GM12878 (cell line): Measurements from ENCODE around the gene SFT2D1. TPM values are rescaled to one million over a fixed set of nuclear protein-coding genes. Genes with fewer than 3 reads are reported as not detected.

Experiments
- ATAC-seq: fragments of 200-7000 bp; cut with Tn5 transposase; 3 replicates; pipeline ENCODE4 v1.9.1; 2020; ENCODE audit warnings: mild to moderate bottlenecking, moderate library complexity
- BruUV-seq: library from RNA; stranded (reverse); fragments of 400-500 nt; replicated peaks from 2 replicates; lab custom pipeline; 2021; lab: Mats Ljungman, UMichigan
- CTCF ChIA-PET: fragments of 300-600 bp; sonication (Branson Sonifier 250); formaldehyde crosslinking; extraction: SDS; loops from one replicate; lab custom pipeline; 2021; ENCODE audit warnings: inconsistent platforms; lab: Yijun Ruan, JAX
- POLR2A ChIA-PET: fragments of 350-600 bp; formaldehyde crosslinking; extraction: SDS; loops from one replicate; lab custom pipeline; 2021; ENCODE audit warnings: inconsistent platforms; lab: Charles Lee
- RAD21 ChIA-PET: fragments of 300-600 bp; sonication (Branson Sonifier 250); formaldehyde crosslinking; loops from one replicate; lab custom pipeline; 2023; ENCODE audit warnings: antibody characterized with exemption; ENCODE audit not compliant: unreplicated experiment; lab: Charles Lee
- SMC1A ChIA-PET: fragments of 300-600 bp; sonication (Branson Sonifier 250); formaldehyde crosslinking; loops from one replicate; lab custom pipeline; 2023; ENCODE audit not compliant: unreplicated experiment, uncharacterized antibody; lab: Charles Lee
- DNase-seq: peaks from one replicate; pipeline ENCODE4 v3.0.0-alpha.2; 2011; ENCODE audit warnings: low read depth, low spot score
- FAIRE-seq: peaks from 3 replicates; lab custom pipeline; 2011; peaks lifted over from hg19 to GRCh38; lab: Jason Lieb, UNC
- H2AFZ ChIP-seq: 2 replicates; pipeline ENCODE4 v1.6.0; 2011; ENCODE audit warnings: low read depth, low read length, control low read depth; ENCODE audit not compliant: control insufficient read depth
- H3K27ac ChIP-seq: 2 replicates; pipeline ENCODE4 v1.5.1; 2011; ENCODE audit warnings: control low read depth; ENCODE audit not compliant: control insufficient read depth, insufficient read depth
- H3K27me3 ChIP-seq, 2 experiments: replicated peaks in 1 of 2; 2 replicates each; pipeline versions ENCODE4 v1.6.0 to v1.6.1; 2011; ENCODE audit warnings: low read length in 1 of 2; ENCODE audit not compliant: control insufficient read depth in 2 of 2, insufficient read depth in 2 of 2
- H3K36me3 ChIP-seq, 2 experiments: 2 replicates each; pipeline ENCODE4 v1.5.1; 2011; ENCODE audit warnings: low read length in 1 of 2; ENCODE audit not compliant: control insufficient read depth in 2 of 2, insufficient read depth in 2 of 2
- H3K4me1 ChIP-seq: 2 replicates; pipeline ENCODE4 v1.6.1; 2011; ENCODE audit warnings: mild to moderate bottlenecking, low read length, moderate library complexity, mixed read lengths; ENCODE audit not compliant: control insufficient read depth, insufficient read depth
- H3K4me2 ChIP-seq: 2 replicates; pipeline ENCODE4 v1.6.0; 2011; ENCODE audit warnings: control low read depth; ENCODE audit not compliant: control insufficient read depth, insufficient read depth
- H3K4me3 ChIP-seq: fragments of 200-600 bp; sonication (generic); 2 replicates; pipeline ENCODE4 v1.5.1; 2016
- H3K79me2 ChIP-seq: 2 replicates; pipeline ENCODE4 v1.6.0; 2011; ENCODE audit warnings: low read length; ENCODE audit not compliant: control insufficient read depth, insufficient read depth
- H3K9ac ChIP-seq: 2 replicates; pipeline ENCODE4 v1.8.0; 2011; ENCODE audit warnings: low read length, control low read depth, mixed read lengths; ENCODE audit not compliant: control insufficient read depth, insufficient read depth
- H3K9me3 ChIP-seq: replicated peaks from 3 replicates; pipeline ENCODE4 v1.5.1; 2011; ENCODE audit warnings: mild to moderate bottlenecking, low read length; ENCODE audit not compliant: control insufficient read depth, insufficient read depth
- H4K20me1 ChIP-seq: 2 replicates; pipeline ENCODE4 v1.6.0; 2011; ENCODE audit not compliant: control insufficient read depth, insufficient read depth
- DPF2 ChIP-seq: fragments of 450-650 bp; IDR thresholded peaks from 2 replicates; pipeline ENCODE4 v1.6.1; 2017; ENCODE audit warnings: mild to moderate bottlenecking
- POLR2A ChIP-seq: IDR thresholded peaks from 2 replicates; pipeline ENCODE4 v1.6.1; 2011; ENCODE audit warnings: low read depth, mild to moderate bottlenecking, low read length
- POLR2AphosphoS5 ChIP-seq: IDR thresholded peaks from 2 replicates; pipeline ENCODE4 v1.6.1; 2011; ENCODE audit warnings: mild to moderate bottlenecking, low read length, inconsistent platforms
- SIN3A ChIP-seq: IDR thresholded peaks from 2 replicates; pipeline ENCODE4 v1.6.1; 2012; ENCODE audit warnings: low read depth, low read length, improper control_type of control experiment
- SMAD5 ChIP-seq: IDR thresholded peaks from 2 replicates; pipeline ENCODE4 v1.6.1; 2016; ENCODE audit warnings: antibody characterized with exemption, low read depth
- SREBF1 ChIP-seq: IDR thresholded peaks from 2 replicates; pipeline ENCODE4 v1.6.1; 2012; ENCODE audit warnings: mild to moderate bottlenecking, low read length
- YY1 ChIP-seq: IDR thresholded peaks from 2 replicates; pipeline ENCODE4 v1.6.1; 2011; ENCODE audit warnings: low read depth, mild to moderate bottlenecking, low read length
- WGBS: methylation state at CpG from one replicate; pipeline ENCODE4 v1.1.6; 2016; ENCODE audit warnings: low lambda C conversion rate; ENCODE audit not compliant: insufficient replicate concordance, insufficient coverage; ENCODE audit errors: missing lambda C conversion rate; 5-methylcytosine and 5-hydroxymethylcytosine counted together
- in situ Hi-C: fragments of 300-500 bp; cut with MboI; formaldehyde crosslinking; loops from 9 replicates; pipeline ENCODE4 v1.14.3; 2018; ENCODE audit warnings: mixed read lengths
- intact Hi-C: fragments of 100-400 bp; cut with micrococcal nuclease; formaldehyde crosslinking; loops from one replicate; pipeline ENCODE4 v1.14.2; 2022; ENCODE audit not compliant: unreplicated experiment
- polyA plus RNA-seq, 11 experiments: library from polyadenylated mRNA; depleted of rRNA in 4 of 11; unstranded in 6 of 11; stranded (reverse) in 5 of 11; fragments of >200 nt; fragmentation: Nextera tagmentation in 4 of 11; fragmentation: Illumina TruSeq in 1 of 11; extraction: Ambion mirVana in 4 of 11; extraction: Trizol in 1 of 11; gene quantifications; 1 replicate in 1 of 11; 2 replicates in 10 of 11; pipeline versions ENCODE4 v1.2.1 to v1.2.3, GENCODE V29; 2011 to 2016; ENCODE audit warnings: inconsistent platforms in 2 of 11, missing spikeins in 2 of 11, low read depth in 1 of 11
- total RNA-seq, 4 experiments: library from RNA; depleted of rRNA in 3 of 4; stranded (reverse); fragments of >200 nt in 3 of 4; fragmentation: Illumina TruSeq in 1 of 4; extraction: Trizol in 1 of 4; gene quantifications; 2 replicates each; pipeline versions ENCODE4 v1.2.1 to v1.2.3, GENCODE V29; 2013 to 2021
- TF ChIP-seq, protein P1 (sequence below): fragments of 450-650 bp; conservative IDR thresholded peaks from 2 replicates; pipeline ENCODE4 v1.6.1; 2017; ENCODE audit warnings: mild to moderate bottlenecking, moderate library complexity

SFT2D1 gene
- total and polyA plus RNA-seq, 10 of the 15 experiments (the other 5 are each of a cell fraction or from before 2014, with no cell fraction given): 69.5 to 281 (median 124) TPM

GRCh38 chr6:166382500-166382932 is 40.2 kb upstream of the SFT2D1 start:
- RAD21 ChIA-PET: no interaction called here
- peak; percentile 11; the same call in 2 of the 3 replicates for ATAC-seq

More at GRCh38 chr6:166382500-166382932, 40.2 kb upstream of the SFT2D1 start:
- DNase-seq (no peak), FAIRE-seq (no peak)
- peak overlapping the region; percentile 77 for H3K9ac ChIP-seq
- peaks cover 39% of the 10 kb centered on the region for H3K79me2 ChIP-seq
- H2AFZ ChIP-seq: peak overlapping the region; percentile 77
- peaks cover 5% of the 10 kb centered on the region for H3K4me1 ChIP-seq
- intact Hi-C loops (loop anchor here (1.0 kb wide), 2 partner anchors 69 to 106 kb away; no protein-coding TSS in a partner anchor), in situ Hi-C loops (loop anchor here (5.0 kb wide), 1 partner anchor 50 kb away; no protein-coding TSS in a partner anchor)
- TF ChIP-seq POLR2AphosphoS5 (peak; percentile 71; the same call in 1 of the 2 replicates), POLR2A (peak; percentile 87), SIN3A (0 out of 2 replicates have a peak, but pooled peaks have one; percentile 22), YY1 (peak; percentile 42), SREBF1 (no peak), DPF2 (no peak; the same call in 1 of the 2 replicates), SMAD5 (0 out of 2 replicates have a peak, but pooled peaks have one; percentile 26)
- TF ChIP-seq, protein P1, sequence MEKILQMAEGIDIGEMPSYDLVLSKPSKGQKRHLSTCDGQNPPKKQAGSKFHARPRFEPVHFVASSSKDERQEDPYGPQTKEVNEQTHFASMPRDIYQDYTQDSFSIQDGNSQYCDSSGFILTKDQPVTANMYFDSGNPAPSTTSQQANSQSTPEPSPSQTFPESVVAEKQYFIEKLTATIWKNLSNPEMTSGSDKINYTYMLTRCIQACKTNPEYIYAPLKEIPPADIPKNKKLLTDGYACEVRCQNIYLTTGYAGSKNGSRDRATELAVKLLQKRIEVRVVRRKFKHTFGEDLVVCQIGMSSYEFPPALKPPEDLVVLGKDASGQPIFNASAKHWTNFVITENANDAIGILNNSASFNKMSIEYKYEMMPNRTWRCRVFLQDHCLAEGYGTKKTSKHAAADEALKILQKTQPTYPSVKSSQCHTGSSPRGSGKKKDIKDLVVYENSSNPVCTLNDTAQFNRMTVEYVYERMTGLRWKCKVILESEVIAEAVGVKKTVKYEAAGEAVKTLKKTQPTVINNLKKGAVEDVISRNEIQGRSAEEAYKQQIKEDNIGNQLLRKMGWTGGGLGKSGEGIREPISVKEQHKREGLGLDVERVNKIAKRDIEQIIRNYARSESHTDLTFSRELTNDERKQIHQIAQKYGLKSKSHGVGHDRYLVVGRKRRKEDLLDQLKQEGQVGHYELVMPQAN: peak; percentile 43
- SMC1A ChIA-PET: no interaction called here
- H3K36me3 ChIP-seq: no peaks in the 10 kb centered on the region
- peak overlapping the region; percentile 63 for H3K27ac ChIP-seq
- POLR2A ChIA-PET: no interaction called here
- CTCF ChIA-PET: no interaction called here
- BruUV-seq: no TSS peak
- WGBS: 2% methylated on average over 35 of the region's 46 CpGs
- H3K9me3 ChIP-seq: no peaks in the 10 kb centered on the region
- H3K4me3 ChIP-seq: peak overlapping the region; percentile 88
- no peaks in the 10 kb centered on the region for H3K27me3 ChIP-seq
- H3K4me2 ChIP-seq: peak overlapping the region; percentile 90
- H4K20me1 ChIP-seq: no peaks in the 10 kb centered on the region
